Left lobe of liver (tissue), 2 donors: ENCODE results near the gene KSR1. TPM values are rescaled to one million over a fixed set of nuclear protein-coding genes. Genes with fewer than 3 reads are reported as not detected.
A peak's percentile ranks its signal among the peaks of the same experiment; 100 is the strongest.
"Not testable (repeated sequence)": the region's sequence is repeated elsewhere in the genome, so short reads cannot be mapped to it uniquely, and the experiment has no call there.

Source experiments
- ATAC-seq: fragments of 200-7000 bp; cut with Tn5 transposase; one replicate; pipeline ENCODE4 v1.9.1; 2020; ENCODE audit warnings: mild to moderate bottlenecking, moderate library complexity
- DNase-seq: peaks from one replicate; pipeline ENCODE4 v3.0.0-alpha.2; 2020; ENCODE audit warnings: low spot score
- total RNA-seq: library from RNA; stranded (reverse); gene quantifications from one replicate; pipeline ENCODE4 v1.2.1, GENCODE V29; 2021
- donor health status: DM: no; HTN: no; CAD: no; lungs with moderate emphysema.
- donor health status: DM: no; HTN: yes; CAD: no.

KSR1 gene
- 11.4 TPM for total RNA-seq

- DNase-seq, result peak; percentile 82
- peak; percentile 88 for ATAC-seq
Observed at GRCh38 chr17:27455914-27456680, at the start of gene KSR1. Gene KSR1 (plus strand): TSS chr17:27456448. CDS start chr17:27456644, 196 bp downstream.

GRCh38 chr17:27407916-27408864 is 48.1 kb upstream of the KSR1 start:
- DNase-seq, result no peak
- ATAC-seq, result no peak

- DNase-seq (no peak), ATAC-seq (no peak)
Observed at GRCh38 chr17:27408891-27409290, 47.4 kb upstream of the KSR1 start.

GRCh38 chr17:27412158-27412557 is 44.1 kb upstream of the KSR1 start:
- ATAC-seq, result not testable (repeated sequence)

GRCh38 chr17:27413315-27413714 is 42.9 kb upstream of the KSR1 start:
- no peak for DNase-seq
- no peak for ATAC-seq

More at GRCh38 chr17:27412158-27412557, 44.1 kb upstream of the KSR1 start:
- not testable (repeated sequence) for DNase-seq

GRCh38 chr17:27413792-27414191 is 42.5 kb upstream of the KSR1 start:
- no peak for ATAC-seq
- DNase-seq, result no peak

GRCh38 chr17:27414271-27414670 is 42.0 kb upstream of the KSR1 start:
- ATAC-seq, result no peak
- no peak for DNase-seq

GRCh38 chr17:27414694-27415093 is 41.6 kb upstream of the KSR1 start:
- ATAC-seq (no peak), DNase-seq (no peak)

GRCh38 chr17:27415120-27415795 is 41.0 kb upstream of the KSR1 start:
- no peak for DNase-seq
- no peak for ATAC-seq

- no peak for DNase-seq
Observed at GRCh38 chr17:27417596-27418365, 38.5 kb upstream of the KSR1 start.

GRCh38 chr17:27418366-27418615 is 38.0 kb upstream of the KSR1 start:
- DNase-seq (no peak), ATAC-seq (no peak)

More at GRCh38 chr17:27417596-27418365, 38.5 kb upstream of the KSR1 start:
- no peak for ATAC-seq

GRCh38 chr17:27419156-27419555 is 37.1 kb upstream of the KSR1 start:
- DNase-seq (no peak), ATAC-seq (no peak)

GRCh38 chr17:27420211-27420950 is 35.9 kb upstream of the KSR1 start:
- ATAC-seq (no peak), DNase-seq (no peak)

- DNase-seq (no peak), ATAC-seq (no peak)
Observed at GRCh38 chr17:27421111-27421510, 35.1 kb upstream of the KSR1 start.

- ATAC-seq, DNase-seq: not testable (repeated sequence)
Observed at GRCh38 chr17:27421626-27422025, 34.6 kb upstream of the KSR1 start.

- DNase-seq (no peak), ATAC-seq (no peak)
Observed at GRCh38 chr17:27422601-27423000, 33.6 kb upstream of the KSR1 start.

GRCh38 chr17:27423651-27424050 is 32.6 kb upstream of the KSR1 start:
- ATAC-seq (no peak), DNase-seq (no peak)

GRCh38 chr17:27424516-27424915 is 31.7 kb upstream of the KSR1 start:
- DNase-seq, result no peak

GRCh38 chr17:27424941-27425340 is 31.3 kb upstream of the KSR1 start:
- DNase-seq, result no peak

More at GRCh38 chr17:27424516-27424915, 31.7 kb upstream of the KSR1 start:
- ATAC-seq, result no peak

GRCh38 chr17:27425571-27425970 is 30.7 kb upstream of the KSR1 start:
- DNase-seq, ATAC-seq: not testable (repeated sequence)

More at GRCh38 chr17:27424941-27425340, 31.3 kb upstream of the KSR1 start:
- no peak for ATAC-seq
